GM12878 (cell line): Measurements from ENCODE around the gene TTLL7.

Experiments used
- CREB1 ChIP-seq: IDR thresholded peaks from 2 replicates; pipeline ENCODE4 v1.6.1; 2012; ENCODE audit warnings: low read depth, mild to moderate bottlenecking, inconsistent platforms
- CTCF ChIP-seq, 3 experiments: IDR thresholded peaks in 2 of 3; conservative IDR thresholded peaks in 1 of 3; 2 replicates each; pipeline ENCODE4 v1.5.1; 2011; ENCODE audit warnings: low read depth in 3 of 3, low read length in 3 of 3, mild to moderate bottlenecking in 3 of 3, control low read depth in 2 of 3, moderate library complexity in 2 of 3, inconsistent platforms in 1 of 3, mixed read lengths in 1 of 3; ENCODE audit not compliant: control insufficient read depth in 2 of 3, insufficient read depth in 1 of 3; ENCODE audit errors: extremely low read depth in 1 of 3
- EZH2 ChIP-seq: IDR thresholded peaks from 2 replicates; pipeline ENCODE4 v1.6.1; 2012; ENCODE audit warnings: low read depth, mild to moderate bottlenecking, control low read depth, inconsistent platforms, low read length, borderline replicate concordance; ENCODE audit not compliant: control insufficient read depth
- GATAD2B ChIP-seq: fragments of 450-650 bp; conservative IDR thresholded peaks from 2 replicates; pipeline ENCODE4 v1.6.1; 2017; ENCODE audit warnings: low read depth, mild to moderate bottlenecking, moderate library complexity
- MYC ChIP-seq: IDR thresholded peaks from 2 replicates; pipeline ENCODE4 v1.6.1; 2011; ENCODE audit warnings: mild to moderate bottlenecking, low read length, moderate library complexity, inconsistent platforms; ENCODE audit not compliant: insufficient read depth, insufficient replicate concordance, insufficient read length, severe bottlenecking
- NR2C2 ChIP-seq: IDR thresholded peaks from 2 replicates; pipeline ENCODE4 v1.6.1; 2011; ENCODE audit warnings: borderline replicate concordance, low read depth; ENCODE audit not compliant: control insufficient read depth, insufficient read length
- POLR2A ChIP-seq: IDR thresholded peaks from 2 replicates; pipeline ENCODE4 v1.6.1; 2011; ENCODE audit warnings: low read depth, mild to moderate bottlenecking, low read length
- POLR2AphosphoS5 ChIP-seq: IDR thresholded peaks from 2 replicates; pipeline ENCODE4 v1.6.1; 2011; ENCODE audit warnings: mild to moderate bottlenecking, low read length, inconsistent platforms
- RELA ChIP-seq: fragments of 450-650 bp; IDR thresholded peaks from 2 replicates; pipeline ENCODE4 v1.8.0; 2014; ENCODE audit warnings: borderline replicate concordance; ENCODE audit not compliant: partially characterized antibody
- SIN3A ChIP-seq: IDR thresholded peaks from 2 replicates; pipeline ENCODE4 v1.6.1; 2012; ENCODE audit warnings: low read depth, low read length, improper control_type of control experiment
- SP1 ChIP-seq: IDR thresholded peaks from one replicate; pipeline ENCODE4 v1.6.1; 2011; ENCODE audit warnings: low read depth, low read length
- TAF1 ChIP-seq: IDR thresholded peaks from 2 replicates; pipeline ENCODE4 v1.6.1; 2011; ENCODE audit warnings: mild to moderate bottlenecking, low read depth, low read length, borderline replicate concordance
- USF2 ChIP-seq: IDR thresholded peaks from 2 replicates; pipeline ENCODE4 v1.6.1; 2011; ENCODE audit warnings: low read depth, low read length, improper control_type of control experiment, borderline replicate concordance
- ZBTB11 ChIP-seq: fragments of 450-650 bp; formaldehyde crosslinking; IDR thresholded peaks from 2 replicates; pipeline ENCODE4 v1.5.0; 2022; ENCODE audit warnings: mild to moderate bottlenecking, missing genetic modification characterization

- TF ChIP-seq SIN3A (no peak), POLR2A (no peak), USF2 (no peak), CREB1 (no peak), RELA (no peak), TAF1 (no peak), POLR2AphosphoS5 (no peak), EZH2 (no peak), SP1 (no peak), MYC (no peak), GATAD2B (no peak), CTCF (IDR thresholded peaks at IDR 0.05 in 2 of 3, conservative IDR thresholded peaks at IDR 0.05 in 1 of 3; ENCODE audit: control insufficient read depth in 2 of 3, extremely low read depth in 1 of 3, insufficient read depth in 1 of 3, low read depth in 3 of 3, low read length in 3 of 3) (no peak), ZBTB11 (CRISPR knock-in tag) (no peak), NR2C2 (no peak)
These were observed 22.0 kb downstream of the TTLL7 start for GRCh38 chr1:83976920-83977319.
